Brain microvascular endothelial cell (primary cell): ENCODE measurements around the gene IBA57.

Source experiments
- DNase-seq: peaks from one replicate; pipeline ENCODE4 v3.0.0-alpha.2; 2020
- H3K27ac ChIP-seq: fragments of 250-450 bp; sonication (Bioruptor Pico); 2 replicates; pipeline ENCODE4 v1.5.1; 2020; ENCODE audit warnings: mild to moderate bottlenecking, moderate library complexity
- H3K27me3 ChIP-seq: fragments of 250-450 bp; sonication (Bioruptor Pico); replicated peaks from 2 replicates; pipeline ENCODE4 v1.5.1; 2020; ENCODE audit warnings: mild to moderate bottlenecking
- H3K36me3 ChIP-seq: fragments of 250-450 bp; sonication (Bioruptor Pico); replicated peaks from 2 replicates; pipeline ENCODE4 v1.5.1; 2020; ENCODE audit warnings: mild to moderate bottlenecking
- H3K4me3 ChIP-seq: 2 replicates; pipeline ENCODE4 v1.5.1; 2011; ENCODE audit warnings: low read depth, mild to moderate bottlenecking, control low read depth, low read length, moderate library complexity
- in situ Hi-C: cut with HindIII; loops from 2 replicates; pipeline ENCODE4 v1.10.0; 2017; ENCODE audit warnings: low sequenced_read_pairs, low pct_ligation_motif_present
- TF ChIP-seq, protein P1 (sequence below): IDR thresholded peaks from 2 replicates; pipeline ENCODE4 v1.5.1; 2011; ENCODE audit warnings: low read depth, mild to moderate bottlenecking, moderate library complexity, low read length, control low read depth, inconsistent platforms; ENCODE audit errors: missing control alignments

Gene IBA57

DNA sequence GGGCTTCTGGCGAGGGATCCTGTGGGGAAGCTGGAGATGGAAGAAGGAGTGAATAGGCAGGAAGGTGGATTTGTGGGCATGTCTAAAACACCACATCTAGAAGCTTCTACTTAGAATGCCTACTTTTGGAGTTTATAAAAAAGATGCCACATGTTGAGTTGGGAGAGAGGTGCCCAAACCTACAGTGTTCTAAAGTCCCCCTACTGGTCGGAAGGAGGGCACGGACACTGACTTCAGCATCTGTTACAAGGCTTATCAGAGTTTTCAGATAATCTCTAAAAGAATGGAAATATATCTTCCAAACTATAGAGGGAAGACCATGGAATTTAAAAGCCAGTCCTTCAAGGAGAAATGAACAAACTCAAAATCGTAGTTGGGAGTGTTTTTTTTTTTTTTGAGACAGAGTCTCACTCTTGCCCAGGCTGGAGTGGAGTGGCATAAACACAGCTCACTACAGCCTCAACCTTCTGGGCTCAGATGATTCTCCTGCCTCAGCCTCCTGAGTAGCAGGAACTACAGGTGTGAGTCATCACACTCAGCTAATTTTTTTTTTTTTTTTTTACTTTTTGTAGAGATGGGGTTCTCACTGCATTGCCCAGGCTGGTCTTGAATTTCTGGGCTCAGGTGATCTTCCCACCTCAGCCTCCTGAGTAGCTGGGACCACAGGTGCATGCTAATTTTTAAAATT, 14.8 kb downstream of the IBA57 start:
- in situ Hi-C loops, result no loop called here
- Histone ChIP-seq H3K4me3 (no peak overlapping the region), H3K36me3 (no peaks in the 10 kb centered on the region), H3K27me3 (no peaks in the 10 kb centered on the region), H3K27ac (no peak overlapping the region)
- TF ChIP-seq, protein P1, sequence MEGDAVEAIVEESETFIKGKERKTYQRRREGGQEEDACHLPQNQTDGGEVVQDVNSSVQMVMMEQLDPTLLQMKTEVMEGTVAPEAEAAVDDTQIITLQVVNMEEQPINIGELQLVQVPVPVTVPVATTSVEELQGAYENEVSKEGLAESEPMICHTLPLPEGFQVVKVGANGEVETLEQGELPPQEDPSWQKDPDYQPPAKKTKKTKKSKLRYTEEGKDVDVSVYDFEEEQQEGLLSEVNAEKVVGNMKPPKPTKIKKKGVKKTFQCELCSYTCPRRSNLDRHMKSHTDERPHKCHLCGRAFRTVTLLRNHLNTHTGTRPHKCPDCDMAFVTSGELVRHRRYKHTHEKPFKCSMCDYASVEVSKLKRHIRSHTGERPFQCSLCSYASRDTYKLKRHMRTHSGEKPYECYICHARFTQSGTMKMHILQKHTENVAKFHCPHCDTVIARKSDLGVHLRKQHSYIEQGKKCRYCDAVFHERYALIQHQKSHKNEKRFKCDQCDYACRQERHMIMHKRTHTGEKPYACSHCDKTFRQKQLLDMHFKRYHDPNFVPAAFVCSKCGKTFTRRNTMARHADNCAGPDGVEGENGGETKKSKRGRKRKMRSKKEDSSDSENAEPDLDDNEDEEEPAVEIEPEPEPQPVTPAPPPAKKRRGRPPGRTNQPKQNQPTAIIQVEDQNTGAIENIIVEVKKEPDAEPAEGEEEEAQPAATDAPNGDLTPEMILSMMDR, result peak; percentile 38
- no peak for DNase-seq

DNA sequence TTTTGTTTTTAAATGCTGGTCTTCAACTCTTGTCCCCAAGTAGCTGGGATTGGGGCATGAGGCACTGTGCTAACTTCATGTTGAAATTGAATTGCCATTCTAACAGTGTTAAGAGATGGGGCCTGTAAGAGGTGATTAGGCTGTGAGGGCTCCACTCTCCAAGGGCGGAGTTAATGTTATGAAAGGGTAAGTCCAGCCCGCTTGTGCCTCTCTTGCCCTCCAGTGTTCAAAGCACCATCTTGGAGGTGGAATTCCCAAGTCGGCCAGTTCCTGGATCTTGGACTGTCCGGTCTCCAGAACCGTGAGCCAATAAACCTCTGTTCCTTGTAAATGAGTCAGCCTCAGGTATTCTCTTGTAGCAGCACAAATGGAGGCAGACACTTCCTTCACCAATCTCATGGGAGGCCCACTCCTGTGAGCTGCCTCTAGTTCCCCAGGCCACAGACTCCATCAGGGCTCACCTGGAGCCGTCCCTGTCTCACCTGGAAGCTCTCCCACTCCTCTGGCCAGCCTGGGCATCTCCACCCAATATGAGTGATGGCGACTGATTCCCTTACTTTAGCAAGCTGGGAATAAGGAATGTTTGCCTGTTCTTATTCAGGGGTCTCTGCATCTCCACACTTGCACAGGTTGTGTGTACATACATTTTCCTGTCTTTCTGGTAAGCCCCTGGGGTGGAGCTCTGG, 15.5 kb downstream of the IBA57 start:
- H3K27ac ChIP-seq, result no peak overlapping the region
- in situ Hi-C loops, result no loop called here
- no peak for DNase-seq
- H3K36me3 ChIP-seq, result no peaks in the 10 kb centered on the region
- H3K4me3 ChIP-seq, result no peak overlapping the region
- TF ChIP-seq, protein P1, result no peak
- no peaks in the 10 kb centered on the region for H3K27me3 ChIP-seq

DNA sequence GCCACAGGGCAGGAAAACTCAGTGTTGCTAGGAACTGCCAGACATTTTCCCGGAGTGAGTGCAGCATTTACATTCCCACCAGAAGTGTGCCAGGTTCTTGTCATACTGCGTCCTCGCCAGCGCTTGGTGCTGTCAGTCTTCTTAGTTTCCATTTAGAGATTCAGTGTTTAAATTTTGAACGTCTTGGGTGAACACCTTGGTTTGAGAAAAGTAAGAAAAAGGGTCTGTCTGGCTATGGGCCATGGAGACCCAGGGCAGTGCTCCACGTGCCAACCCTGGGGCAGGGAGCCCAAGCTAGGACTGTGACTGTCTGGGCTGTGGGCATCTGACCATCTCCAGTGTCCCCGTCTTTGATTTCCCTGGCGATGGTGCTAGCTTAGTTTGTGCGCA, 16.0 kb downstream of the IBA57 start:
- no peaks in the 10 kb centered on the region for H3K27me3 ChIP-seq
- DNase-seq, result no peak
- H3K27ac ChIP-seq, result no peak overlapping the region
- no peak overlapping the region for H3K4me3 ChIP-seq
- in situ Hi-C loops, result no loop called here
- TF ChIP-seq, protein P1, result no peak
- no peaks in the 10 kb centered on the region for H3K36me3 ChIP-seq

DNA sequence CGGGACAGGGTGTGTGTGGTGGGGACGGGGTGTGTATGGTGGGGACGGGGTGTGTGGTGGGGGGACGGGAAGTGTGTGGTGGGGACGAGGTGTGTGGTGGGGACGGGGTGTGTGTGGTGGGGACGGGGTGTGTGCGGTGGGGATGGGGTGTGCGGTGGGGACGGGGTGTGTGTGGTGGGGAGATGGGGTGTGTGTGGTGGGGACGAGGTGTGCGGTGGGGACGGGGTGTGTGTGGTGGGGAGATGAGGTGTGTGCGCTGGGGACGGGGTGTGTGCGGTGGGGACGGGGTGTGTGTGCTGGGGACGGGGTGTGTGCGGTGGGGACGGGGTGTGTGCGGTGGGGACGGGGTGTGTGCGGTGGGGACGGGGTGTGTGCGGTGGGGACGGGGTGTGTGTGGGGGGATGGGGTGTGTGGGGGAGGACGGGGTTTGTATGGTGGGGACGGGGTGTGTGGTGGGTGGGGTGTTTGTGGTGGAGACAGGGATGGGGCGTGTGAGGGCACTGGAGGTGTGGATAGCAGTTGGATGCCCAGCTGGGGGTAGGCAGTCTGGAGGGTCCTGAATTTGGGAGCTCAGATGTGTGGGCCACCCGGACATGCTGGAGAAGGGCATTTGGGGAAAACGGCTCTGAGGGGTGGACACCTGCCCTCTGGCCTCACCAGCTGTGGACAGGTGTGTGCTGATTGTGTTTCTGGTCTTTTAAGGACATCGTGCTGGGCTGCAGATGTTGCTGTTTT, 16.9 kb downstream of the IBA57 start:
- H3K27me3 ChIP-seq, result no peaks in the 10 kb centered on the region
- no peak overlapping the region for H3K27ac ChIP-seq
- H3K4me3 ChIP-seq, result no peak overlapping the region
- no peaks in the 10 kb centered on the region for H3K36me3 ChIP-seq
- DNase-seq, result no peak
- in situ Hi-C loops, result no loop called here
- TF ChIP-seq, protein P1, result no peak

DNA sequence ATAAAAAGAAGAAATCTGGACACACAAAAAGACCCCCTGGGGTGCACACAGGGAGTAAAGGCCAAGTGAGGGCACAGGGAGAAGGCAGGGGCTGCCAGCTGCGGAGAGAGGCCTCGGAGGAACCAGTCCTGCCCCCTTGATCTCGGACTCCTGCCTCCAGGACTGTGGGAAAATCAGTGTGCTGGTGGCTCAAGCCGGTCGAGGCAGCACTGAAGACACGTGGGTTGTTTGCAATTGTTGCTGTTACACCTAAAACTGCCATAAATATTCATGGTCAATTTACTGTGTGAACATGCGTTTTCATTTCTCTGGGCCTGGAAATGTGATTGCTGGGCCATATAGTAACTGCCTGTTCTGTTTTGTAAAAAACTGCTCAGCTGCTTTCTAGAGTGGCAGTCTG, 18.5 kb downstream of the IBA57 start:
- H3K36me3 ChIP-seq, result no peaks in the 10 kb centered on the region
- TF ChIP-seq, protein P1, result no peak
- in situ Hi-C loops, result no loop called here
- H3K27me3 ChIP-seq, result no peaks in the 10 kb centered on the region
- DNase-seq, result no peak
- no peak overlapping the region for H3K4me3 ChIP-seq
- H3K27ac ChIP-seq, result no peak overlapping the region
